ENCODE data around the gene DNAH3. TPM values are rescaled to one million over a fixed set of nuclear protein-coding genes. Genes with fewer than 3 reads are reported as not detected.

The DNAH3 gene
- total and polyA plus RNA-seq, 2 of the 13 experiments (the other 11 are each of a cell fraction or from before 2014, with no cell fraction given): 0.07 to 0.08 TPM

- CTCF ChIA-PET (ENCODE audit: low intra/inter-chr PET ratio, low total read pairs): no interaction called here
- DNase-seq (ENCODE audit: low spot score): no peak
- no peak for TF ChIP-seq CREBL2 (CRISPR knock-in tag; IDR thresholded peaks at IDR 0.05; ENCODE audit: borderline replicate concordance)
- TF ChIP-seq SALL2 (CRISPR knock-in tag; IDR thresholded peaks at IDR 0.05): no peak
- no peak for TF ChIP-seq NFIB (CRISPR knock-in tag; IDR thresholded peaks at IDR 0.05; ENCODE audit: borderline replicate concordance)
- no peak for TF ChIP-seq SALL1 (CRISPR knock-in tag; IDR thresholded peaks at IDR 0.05)
- TF ChIP-seq ZNF383 (CRISPR knock-in tag; IDR thresholded peaks at IDR 0.05; ENCODE audit: borderline replicate concordance): no peak
- TF ChIP-seq KDM2A (CRISPR knock-in tag; IDR thresholded peaks at IDR 0.05; ENCODE audit: borderline replicate concordance, low read depth): no peak
- TF ChIP-seq ZNF34 (CRISPR knock-in tag; IDR thresholded peaks at IDR 0.05; ENCODE audit: borderline replicate concordance): no peak
- no peak for TF ChIP-seq ARID2 (CRISPR knock-in tag; IDR thresholded peaks at IDR 0.05; ENCODE audit: borderline replicate concordance)
- no peak for TF ChIP-seq GFI1 (CRISPR knock-in tag; IDR thresholded peaks at IDR 0.05; ENCODE audit: borderline replicate concordance)
- no peak for TF ChIP-seq MTA3 (CRISPR knock-in tag; IDR thresholded peaks at IDR 0.05)
- TF ChIP-seq DPF2 (CRISPR knock-in tag; IDR thresholded peaks at IDR 0.05; ENCODE audit: borderline replicate concordance, low read depth): no peak
- no peak for TF ChIP-seq ZBTB34 (CRISPR knock-in tag; IDR thresholded peaks at IDR 0.05)
- no peak for TF ChIP-seq ZNF562 (CRISPR knock-in tag; IDR thresholded peaks at IDR 0.05; ENCODE audit: borderline replicate concordance)
- H3K9me3 ChIP-seq (ENCODE audit: low read length): no peaks in the 10 kb centered on the region
- intact Hi-C loops (cut with micrococcal nuclease; ENCODE audit: unreplicated experiment) (no loop called here), in situ Hi-C loops (cut with HindIII; ENCODE audit: extremely low pct_ligation_motif_present, low pct_unique_long_range_greater_than_20kb) (no loop called here)
- no peak overlapping the region for H3K4me3 ChIP-seq (replicated peaks in 1 of 3; ENCODE audit: insufficient read depth in 1 of 3, low read depth in 2 of 3, low read length in 3 of 3)
- H3K79me2 ChIP-seq (ENCODE audit: insufficient read depth, low read length): no peaks in the 10 kb centered on the region
- H4K20me1 ChIP-seq (ENCODE audit: insufficient read depth, low read length): no peaks in the 10 kb centered on the region
- POLR2A ChIA-PET: interaction anchor here (3.8 kb wide), 1 partner anchor 11 kb away, joined by 17 read pairs; the partner anchor contains the start of genes DCUN1D3 and LYRM1
- H2AFZ ChIP-seq (ENCODE audit: low read length): no peak overlapping the region
- no peak for FAIRE-seq
- H3K9ac ChIP-seq (ENCODE audit: insufficient read depth, low read depth, low read length): no peak overlapping the region
- H3K36me3 ChIP-seq (replicated peaks in 1 of 2; ENCODE audit: control insufficient read depth in 1 of 2, insufficient read depth in 2 of 2, low read length in 2 of 2): peaks cover 8 to 10% of the 10 kb centered on the region in 2 experiments; a peak in 4 of 5 replicates
- 92% methylated on average over 1 of the region's 1 CpG for WGBS (ENCODE audit: low lambda C conversion rate)
- no peak overlapping the region for H3K4me2 ChIP-seq (ENCODE audit: low read depth, low read length)
- no peak for ATAC-seq
- H3K27ac ChIP-seq (ENCODE audit: extremely low read length, insufficient read depth, low read length): no peak overlapping the region
- BruUV-seq (replicated peaks): no TSS peak
- peaks cover 13% of the 10 kb centered on the region for H3K4me1 ChIP-seq (ENCODE audit: insufficient read depth, low read length)
- no peaks in the 10 kb centered on the region for H3K27me3 ChIP-seq (ENCODE audit: control insufficient read depth in 1 of 2, insufficient read depth in 2 of 2, low read length in 2 of 2)
Observed at GRCh38 chr16:20911361-20911760, 239.3 kb downstream of the DNAH3 start.

Data from HepG2 (cell line).